NCI-H510A treated with DMSO at 0.1 percent for 48 hours (cell line): ENCODE data around the gene PGS1.
"Not testable (repeated sequence)": the region's sequence is repeated elsewhere in the genome, so short reads cannot be mapped to it uniquely, and the experiment has no call there.

Experiments used
- DNase-seq: peaks from one replicate; lab custom pipeline; 2025; lab: John Stamatoyannopoulos, UW

The PGS1 gene

GRCh38 chr17:78378225-78379130, at the start of gene PGS1:
TSS of gene PGS1 (plus strand) at chr17:78378649. CDS start at chr17:78378666, 17 bp downstream.
- DNase-seq: peak; percentile 61

- DNase-seq: no peak
These were observed 49.0 kb upstream of the PGS1 start for GRCh38 chr17:78329263-78330059.

- DNase-seq: no peak
These were observed 47.8 kb upstream of the PGS1 start for GRCh38 chr17:78330570-78331224.

GRCh38 chr17:78331355-78331754, 47.1 kb upstream of the PGS1 start:
- not testable (repeated sequence) for DNase-seq

GRCh38 chr17:78332991-78333390, 45.5 kb upstream of the PGS1 start:
- DNase-seq: no peak

- no peak for DNase-seq
These were observed 43.2 kb upstream of the PGS1 start for GRCh38 chr17:78335209-78335608.

- no peak for DNase-seq
These were observed 41.0 kb upstream of the PGS1 start for GRCh38 chr17:78337244-78338109.

- DNase-seq: no peak
These were observed 39.8 kb upstream of the PGS1 start for GRCh38 chr17:78338486-78339259.

GRCh38 chr17:78340183-78340955, 38.1 kb upstream of the PGS1 start:
- no peak for DNase-seq

- DNase-seq: no peak
These were observed 36.6 kb upstream of the PGS1 start for GRCh38 chr17:78341559-78342448.

GRCh38 chr17:78342449-78343186, 35.8 kb upstream of the PGS1 start:
- no peak for DNase-seq

- DNase-seq: no peak
These were observed 35.3 kb upstream of the PGS1 start for GRCh38 chr17:78343187-78343542.

GRCh38 chr17:78343543-78344201, 34.8 kb upstream of the PGS1 start:
- DNase-seq: peak; percentile 43

GRCh38 chr17:78344666-78345065, 33.8 kb upstream of the PGS1 start:
- DNase-seq: no peak

GRCh38 chr17:78345172-78345571, 33.3 kb upstream of the PGS1 start:
- DNase-seq: no peak

GRCh38 chr17:78345791-78346494, 32.5 kb upstream of the PGS1 start:
- DNase-seq: no peak
